Measurements from ENCODE around the gene ALS2CL.

ALS2CL gene

GRCh38 chr3:46713050-46713897 is 19.8 kb upstream of the ALS2CL start:
- Histone ChIP-seq H3K27ac (ENCODE audit: low read depth, low read length) (no peak overlapping the region), H3K36me3 (ENCODE audit: control insufficient read depth, insufficient read depth, low read length) (no peaks in the 10 kb centered on the region), H3K27me3 (ENCODE audit: control insufficient read depth, insufficient read depth, low read length) (no peaks in the 10 kb centered on the region), H3K9ac (ENCODE audit: low read length) (no peak overlapping the region), H3K4me3 (ENCODE audit: low read length) (no peak overlapping the region), H3K4me1 (ENCODE audit: control insufficient read depth, insufficient read depth, low read length) (no peaks in the 10 kb centered on the region)

DNA sequence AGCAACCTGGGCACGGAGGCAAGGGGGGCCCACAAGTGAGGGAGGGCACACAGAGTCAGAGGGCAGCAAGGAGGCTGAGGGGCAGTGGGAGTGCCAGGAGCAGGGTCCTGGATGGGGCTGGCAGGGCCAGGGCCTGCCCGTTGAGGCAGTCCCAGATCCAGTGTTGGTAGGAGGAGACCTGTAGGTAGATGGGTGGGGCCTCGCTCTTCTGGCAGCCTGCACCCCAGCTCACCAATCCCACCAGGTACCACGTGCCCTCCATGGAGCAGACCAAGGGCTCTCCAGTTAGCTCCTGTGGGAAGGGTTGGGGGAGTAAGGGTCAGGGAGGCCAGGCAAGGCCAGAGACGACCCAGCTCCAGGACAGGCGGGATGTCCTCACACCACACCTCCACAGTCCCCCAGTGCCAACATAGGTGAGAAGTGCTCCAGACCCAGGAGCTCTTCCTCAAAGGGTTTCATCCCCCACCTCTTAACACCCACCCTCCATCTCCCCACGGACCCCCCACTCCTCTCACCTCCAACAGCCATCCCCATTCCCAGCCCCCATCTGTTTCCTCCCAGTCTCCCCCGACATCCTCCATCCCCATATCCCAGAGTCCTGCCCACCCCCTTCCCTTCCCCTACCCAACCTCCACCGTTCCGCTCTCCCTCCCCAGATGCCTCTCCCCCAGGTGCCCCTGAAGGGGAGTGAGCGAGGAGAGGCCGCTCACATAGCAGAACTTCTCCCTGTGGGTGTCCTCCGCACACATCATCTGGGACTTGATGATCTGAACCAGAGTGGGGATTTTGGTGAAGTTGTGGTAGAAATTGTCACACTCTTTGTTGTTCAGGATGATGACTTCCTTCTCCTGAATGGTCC is 18.9 kb upstream of the ALS2CL start:
- H3K9ac ChIP-seq (ENCODE audit: low read length): no peak overlapping the region
- no peak overlapping the region for H3K4me3 ChIP-seq (ENCODE audit: low read length)
- H3K27ac ChIP-seq (ENCODE audit: low read depth, low read length): no peak overlapping the region
- no peaks in the 10 kb centered on the region for H3K4me1 ChIP-seq (ENCODE audit: control insufficient read depth, insufficient read depth, low read length)
- no peaks in the 10 kb centered on the region for H3K27me3 ChIP-seq (ENCODE audit: control insufficient read depth, insufficient read depth, low read length)
- no peaks in the 10 kb centered on the region for H3K36me3 ChIP-seq (ENCODE audit: control insufficient read depth, insufficient read depth, low read length)

- Histone ChIP-seq H3K36me3 (ENCODE audit: control insufficient read depth, insufficient read depth, low read length) (no peaks in the 10 kb centered on the region), H3K9ac (ENCODE audit: low read length) (no peak overlapping the region), H3K27me3 (ENCODE audit: control insufficient read depth, insufficient read depth, low read length) (no peaks in the 10 kb centered on the region), H3K27ac (ENCODE audit: low read depth, low read length) (no peak overlapping the region), H3K4me1 (ENCODE audit: control insufficient read depth, insufficient read depth, low read length) (no peaks in the 10 kb centered on the region), H3K4me3 (ENCODE audit: low read length) (no peak overlapping the region)
Observed at GRCh38 chr3:46711760-46712159, 18.3 kb upstream of the ALS2CL start.

- Histone ChIP-seq H3K36me3 (ENCODE audit: control insufficient read depth, insufficient read depth, low read length) (no peaks in the 10 kb centered on the region), H3K27me3 (ENCODE audit: control insufficient read depth, insufficient read depth, low read length) (no peaks in the 10 kb centered on the region), H3K4me1 (ENCODE audit: control insufficient read depth, insufficient read depth, low read length) (no peaks in the 10 kb centered on the region), H3K4me3 (ENCODE audit: low read length) (no peak overlapping the region), H3K9ac (ENCODE audit: low read length) (no peak overlapping the region), H3K27ac (ENCODE audit: low read depth, low read length) (no peak overlapping the region)
Observed at GRCh38 chr3:46711305-46711704, 17.8 kb upstream of the ALS2CL start.

DNA sequence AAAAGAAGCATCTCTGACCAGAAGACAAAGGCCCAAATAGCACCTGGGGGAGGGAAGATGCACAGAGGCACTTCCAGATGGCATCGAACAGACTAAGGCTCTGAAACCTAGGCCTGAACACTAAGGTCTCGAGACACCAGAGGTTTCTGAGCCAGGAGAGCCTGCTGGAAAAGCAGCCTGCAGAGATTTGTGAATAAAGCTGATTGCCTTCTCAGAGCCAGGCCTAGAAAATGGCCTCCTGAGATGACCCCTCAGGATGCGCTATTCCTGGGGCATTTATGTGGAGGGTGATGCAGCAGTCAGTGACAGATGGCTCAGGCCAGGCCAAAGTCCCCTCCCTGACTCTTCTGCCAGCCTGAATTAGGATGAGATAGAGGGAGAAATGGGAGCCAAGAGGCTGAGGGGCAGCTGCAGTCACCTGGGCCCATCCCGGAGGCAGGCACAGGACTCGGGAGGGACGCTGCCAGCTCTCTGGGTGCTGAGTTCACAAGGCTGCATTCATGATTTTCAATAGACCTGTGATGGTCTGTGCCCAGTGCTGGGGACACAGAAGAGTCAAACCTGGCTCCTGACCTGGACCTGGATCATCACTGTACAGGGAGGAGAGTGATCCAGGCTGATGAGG is 17.3 kb upstream of the ALS2CL start:
- Histone ChIP-seq H3K9ac (ENCODE audit: low read length) (no peak overlapping the region), H3K4me3 (ENCODE audit: low read length) (no peak overlapping the region), H3K27ac (ENCODE audit: low read depth, low read length) (no peak overlapping the region), H3K36me3 (ENCODE audit: control insufficient read depth, insufficient read depth, low read length) (no peaks in the 10 kb centered on the region), H3K27me3 (ENCODE audit: control insufficient read depth, insufficient read depth, low read length) (no peaks in the 10 kb centered on the region), H3K4me1 (ENCODE audit: control insufficient read depth, insufficient read depth, low read length) (no peaks in the 10 kb centered on the region)

- Histone ChIP-seq H3K36me3 (ENCODE audit: control insufficient read depth, insufficient read depth, low read length) (no peaks in the 10 kb centered on the region), H3K4me1 (ENCODE audit: control insufficient read depth, insufficient read depth, low read length) (no peaks in the 10 kb centered on the region), H3K9ac (ENCODE audit: low read length) (no peak overlapping the region), H3K4me3 (ENCODE audit: low read length) (no peak overlapping the region), H3K27ac (ENCODE audit: low read depth, low read length) (no peak overlapping the region), H3K27me3 (ENCODE audit: control insufficient read depth, insufficient read depth, low read length) (no peaks in the 10 kb centered on the region)
Observed at GRCh38 chr3:46710229-46710628, 16.8 kb upstream of the ALS2CL start.

DNA sequence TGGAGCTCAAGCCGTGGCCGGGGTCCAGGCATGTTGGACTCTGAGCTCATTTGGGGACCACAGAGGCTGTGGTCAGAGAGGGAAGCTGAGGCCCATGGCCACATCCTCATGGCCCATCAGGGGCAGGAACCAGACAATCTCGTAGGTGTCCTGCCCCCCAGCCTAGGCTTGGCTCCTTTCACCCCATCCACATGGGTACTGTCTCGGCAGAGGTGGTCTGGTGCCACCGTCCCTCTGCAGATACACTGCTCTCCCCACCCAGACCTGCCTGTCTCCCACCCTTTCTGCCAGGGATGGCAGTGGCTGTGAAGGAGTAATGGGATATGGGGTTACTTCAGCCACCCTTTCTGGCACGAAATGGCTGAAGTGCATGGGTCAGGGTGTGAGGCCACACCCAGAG is 16.2 kb upstream of the ALS2CL start:
- Histone ChIP-seq H3K4me1 (ENCODE audit: control insufficient read depth, insufficient read depth, low read length) (no peaks in the 10 kb centered on the region), H3K27me3 (ENCODE audit: control insufficient read depth, insufficient read depth, low read length) (no peaks in the 10 kb centered on the region), H3K9ac (ENCODE audit: low read length) (no peak overlapping the region), H3K4me3 (ENCODE audit: low read length) (no peak overlapping the region), H3K27ac (ENCODE audit: low read depth, low read length) (no peak overlapping the region), H3K36me3 (ENCODE audit: control insufficient read depth, insufficient read depth, low read length) (no peaks in the 10 kb centered on the region)

- H3K27me3 ChIP-seq (ENCODE audit: control insufficient read depth, insufficient read depth, low read length): no peaks in the 10 kb centered on the region
- H3K4me1 ChIP-seq (ENCODE audit: control insufficient read depth, insufficient read depth, low read length): no peaks in the 10 kb centered on the region
- H3K27ac ChIP-seq (ENCODE audit: low read depth, low read length): no peak overlapping the region
- H3K36me3 ChIP-seq (ENCODE audit: control insufficient read depth, insufficient read depth, low read length): no peaks in the 10 kb centered on the region
- H3K9ac ChIP-seq (ENCODE audit: low read length): no peak overlapping the region
- no peak overlapping the region for H3K4me3 ChIP-seq (ENCODE audit: low read length)
Observed at GRCh38 chr3:46709157-46709654, 15.7 kb upstream of the ALS2CL start.

DNA sequence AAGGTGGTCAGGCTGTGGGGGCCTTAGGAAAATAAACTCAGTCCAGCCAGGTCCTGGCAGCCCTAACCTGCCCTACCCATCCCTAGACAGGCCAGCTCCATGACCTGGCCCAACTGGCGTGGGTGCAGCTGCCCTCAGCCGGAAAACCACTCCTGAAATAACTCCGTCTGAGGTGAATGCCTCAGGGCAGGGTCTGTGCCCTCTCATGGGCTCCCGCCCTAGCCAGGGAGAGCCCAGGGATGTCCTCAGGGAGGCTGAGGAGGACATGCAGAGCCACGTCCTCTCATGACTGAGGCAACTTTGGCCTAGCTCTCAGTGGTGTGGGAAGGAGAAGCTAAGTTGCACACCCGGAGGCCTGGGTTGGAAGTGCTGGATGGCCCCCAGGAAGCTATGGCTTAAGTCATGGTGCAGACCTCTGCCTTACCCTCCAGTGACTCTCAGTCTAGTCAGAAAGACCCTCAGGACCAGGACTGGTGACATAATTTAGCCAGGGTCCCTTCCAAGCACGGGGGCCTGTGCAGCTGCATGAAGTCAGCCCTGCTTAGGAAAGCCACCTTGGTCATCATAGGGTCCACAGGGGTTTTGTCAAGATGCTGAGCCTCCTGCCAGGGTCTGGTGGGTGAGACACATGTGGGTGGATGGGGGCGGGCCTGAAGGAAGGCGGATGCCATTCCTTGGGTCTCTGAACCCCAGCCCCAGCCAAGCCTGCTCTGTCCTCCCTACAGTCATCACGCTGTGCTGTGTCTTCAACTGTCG is 15.1 kb upstream of the ALS2CL start:
- H3K27ac ChIP-seq (ENCODE audit: low read depth, low read length): no peak overlapping the region
- no peak overlapping the region for H3K9ac ChIP-seq (ENCODE audit: low read length)

GRCh38 chr3:46707601-46708011 is 14.1 kb upstream of the ALS2CL start:
- H3K27ac ChIP-seq (ENCODE audit: low read depth, low read length): no peak overlapping the region
- H3K4me3 ChIP-seq (ENCODE audit: low read length): no peak overlapping the region
- H3K4me1 ChIP-seq (ENCODE audit: control insufficient read depth, insufficient read depth, low read length): no peaks in the 10 kb centered on the region
- H3K27me3 ChIP-seq (ENCODE audit: control insufficient read depth, insufficient read depth, low read length): no peaks in the 10 kb centered on the region
- H3K36me3 ChIP-seq (ENCODE audit: control insufficient read depth, insufficient read depth, low read length): no peaks in the 10 kb centered on the region
- H3K9ac ChIP-seq (ENCODE audit: low read length): no peak overlapping the region

More for the DNA sequence above, 15.1 kb upstream of the ALS2CL start:
- H3K36me3 ChIP-seq (ENCODE audit: control insufficient read depth, insufficient read depth, low read length): no peaks in the 10 kb centered on the region
- no peak overlapping the region for H3K4me3 ChIP-seq (ENCODE audit: low read length)
- no peaks in the 10 kb centered on the region for H3K4me1 ChIP-seq (ENCODE audit: control insufficient read depth, insufficient read depth, low read length)
- H3K27me3 ChIP-seq (ENCODE audit: control insufficient read depth, insufficient read depth, low read length): no peaks in the 10 kb centered on the region

GRCh38 chr3:46706771-46707582 is 13.5 kb upstream of the ALS2CL start:
- Histone ChIP-seq H3K4me1 (ENCODE audit: control insufficient read depth, insufficient read depth, low read length) (no peaks in the 10 kb centered on the region), H3K36me3 (ENCODE audit: control insufficient read depth, insufficient read depth, low read length) (no peaks in the 10 kb centered on the region)

More at GRCh38 chr3:46706771-46707582, 13.5 kb upstream of the ALS2CL start:
- H3K27ac ChIP-seq (ENCODE audit: low read depth, low read length): no peak overlapping the region
- no peak overlapping the region for H3K9ac ChIP-seq (ENCODE audit: low read length)
- H3K27me3 ChIP-seq (ENCODE audit: control insufficient read depth, insufficient read depth, low read length): peaks cover 4% of the 10 kb centered on the region
- no peak overlapping the region for H3K4me3 ChIP-seq (ENCODE audit: low read length)

Measured in rectal smooth muscle tissue (tissue), 1 donor.